A673 (cell line): ENCODE data around the gene PATJ. TPM values are rescaled to one million over a fixed set of nuclear protein-coding genes. Genes with fewer than 3 reads are reported as not detected.

Experiments
- BruUV-seq: library from RNA; stranded (reverse); fragments of 400-500 nt; replicated peaks from 2 replicates; lab custom pipeline; 2021; lab: Mats Ljungman, UMichigan
- CTCF ChIA-PET: fragments of 300-600 bp; sonication (Branson Sonifier 250); formaldehyde crosslinking; loops from one replicate; lab custom pipeline; 2022; ENCODE audit warnings: antibody characterized with exemption; lab: Charles Lee
- POLR2A ChIA-PET: fragments of 300-600 bp; sonication (Branson Sonifier 250); formaldehyde crosslinking; loops from one replicate; lab custom pipeline; 2022; ENCODE audit warnings: antibody characterized with exemption; ENCODE audit not compliant: low non-redundant PET; lab: Charles Lee
- DNase-seq: peaks from one replicate; pipeline ENCODE4 v3.0.0-alpha.2; 2015; ENCODE audit warnings: low spot score
- H3K27ac ChIP-seq: fragments of 200-600 bp; sonication (generic); 2 replicates; pipeline ENCODE4 v1.5.1; 2016; ENCODE audit warnings: mixed run types, low read depth, mild to moderate bottlenecking, mixed read lengths, antibody characterized with exemption, low read length; ENCODE audit not compliant: poor library complexity, severe bottlenecking
- H3K27me3 ChIP-seq: fragments of 200-600 bp; sonication (generic); replicated peaks from 2 replicates; pipeline ENCODE4 v1.6.1; 2017; ENCODE audit warnings: mixed run types, low read depth, mild to moderate bottlenecking, mixed read lengths, antibody characterized with exemption, low read length; ENCODE audit not compliant: insufficient read depth, poor library complexity
- H3K36me3 ChIP-seq: fragments of 200-600 bp; sonication (generic); 2 replicates; pipeline ENCODE4 v1.6.1; 2016; ENCODE audit warnings: mixed run types, mild to moderate bottlenecking, mixed read lengths, antibody characterized with exemption, low read length; ENCODE audit not compliant: insufficient read depth, poor library complexity, severe bottlenecking
- H3K4me1 ChIP-seq: fragments of 200-600 bp; sonication (generic); 2 replicates; pipeline ENCODE4 v1.6.1; 2017; ENCODE audit warnings: mixed run types, mild to moderate bottlenecking, mixed read lengths, antibody characterized with exemption, low read length; ENCODE audit not compliant: insufficient read depth, poor library complexity, severe bottlenecking
- H3K4me3 ChIP-seq: fragments of 200-600 bp; sonication (generic); 2 replicates; pipeline ENCODE4 v1.5.1; 2016; ENCODE audit warnings: low read depth, mixed run types, mild to moderate bottlenecking, mixed read lengths, low read length; ENCODE audit not compliant: poor library complexity, severe bottlenecking
- H3K9me3 ChIP-seq: fragments of 200-600 bp; sonication (generic); 2 replicates; pipeline ENCODE4 v1.6.1; 2016; ENCODE audit warnings: mixed run types, low read depth, mild to moderate bottlenecking, mixed read lengths, antibody characterized with exemption, low read length; ENCODE audit not compliant: poor library complexity, severe bottlenecking
- CTCF ChIP-seq: fragments of 300-800, 200-600 bp; sonication (generic); conservative IDR thresholded peaks from 2 replicates; pipeline ENCODE4 v1.5.1; 2017; ENCODE audit warnings: low read depth, mild to moderate bottlenecking, antibody characterized with exemption, low read length, moderate library complexity, mixed read lengths
- EZH2 ChIP-seq: fragments of 200-600 bp; sonication (generic); IDR thresholded peaks from 2 replicates; pipeline ENCODE4 v1.6.1; 2017; ENCODE audit warnings: borderline replicate concordance, low read depth, mild to moderate bottlenecking, mixed read lengths, antibody characterized with exemption, low read length; ENCODE audit not compliant: poor library complexity, severe bottlenecking
- intact Hi-C: fragments of 100-400 bp; cut with micrococcal nuclease; formaldehyde crosslinking; loops from one replicate; pipeline ENCODE4 v1.10.0; 2022; ENCODE audit not compliant: unreplicated experiment
- total RNA-seq: library from RNA; stranded (reverse); gene quantifications from 2 replicates; pipeline ENCODE4 v1.2.3, GENCODE V29; 2021

Gene PATJ
- total RNA-seq, 1 experiment from 2014 or later: 6.6 TPM

DNA sequence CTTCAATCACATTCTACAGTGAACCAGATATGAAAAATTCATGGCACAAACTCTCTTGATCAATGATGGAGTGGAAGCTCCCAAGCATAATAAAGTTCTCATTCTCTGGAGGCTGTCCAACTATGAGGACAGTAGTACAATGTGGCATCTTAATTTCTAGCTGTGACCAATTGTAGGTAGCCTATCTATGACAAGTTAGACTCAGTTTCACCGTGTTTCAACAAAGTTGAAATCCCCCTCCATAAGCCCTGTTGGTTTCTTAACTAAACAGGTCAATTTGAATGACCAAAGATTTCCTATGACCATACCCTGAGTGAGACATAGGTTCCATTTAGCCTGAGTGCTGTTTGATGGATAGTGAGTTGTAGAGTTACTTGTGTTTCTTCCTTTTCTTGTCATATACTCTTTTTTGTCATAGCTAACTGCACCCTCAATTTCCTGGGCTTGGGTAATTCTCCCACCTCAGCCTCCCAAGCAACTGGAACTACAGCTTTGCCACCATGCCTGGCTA lies 11.8 kb downstream of the PATJ start:
- BruUV-seq: no TSS peak
- intact Hi-C loops: no loop called here
- Histone ChIP-seq H3K27ac (no peak overlapping the region), H3K36me3 (no peaks in the 10 kb centered on the region), H3K9me3 (no peaks in the 10 kb centered on the region), H3K27me3 (no peaks in the 10 kb centered on the region), H3K4me1 (peaks cover 28% of the 10 kb centered on the region), H3K4me3 (no peak overlapping the region)
- no peak for TF ChIP-seq CTCF
- TF ChIP-seq EZH2: no peak
- POLR2A ChIA-PET: no interaction called here
- no peak for DNase-seq
- CTCF ChIA-PET: no interaction called here

GRCh38 chr1:61754545-61754944 lies 12.3 kb downstream of the PATJ start:
- no peak overlapping the region for H3K4me3 ChIP-seq
- CTCF ChIA-PET: no interaction called here
- TF ChIP-seq EZH2: no peak
- no TSS peak for BruUV-seq
- no peak overlapping the region for H3K27ac ChIP-seq
- intact Hi-C loops: no loop called here
- H3K4me1 ChIP-seq: peaks cover 28% of the 10 kb centered on the region
- H3K27me3 ChIP-seq: no peaks in the 10 kb centered on the region
- no peaks in the 10 kb centered on the region for H3K9me3 ChIP-seq
- no peaks in the 10 kb centered on the region for H3K36me3 ChIP-seq
- DNase-seq: no peak
- POLR2A ChIA-PET: no interaction called here

- TF ChIP-seq EZH2: no peak
- TF ChIP-seq CTCF: no peak
- peaks cover 28% of the 10 kb centered on the region for H3K4me1 ChIP-seq
- no peak overlapping the region for H3K27ac ChIP-seq
- intact Hi-C loops: no loop called here
- H3K9me3 ChIP-seq: no peaks in the 10 kb centered on the region
- no TSS peak for BruUV-seq
- no peak overlapping the region for H3K4me3 ChIP-seq
- no peaks in the 10 kb centered on the region for H3K36me3 ChIP-seq
- CTCF ChIA-PET: no interaction called here
- no peaks in the 10 kb centered on the region for H3K27me3 ChIP-seq
- POLR2A ChIA-PET: no interaction called here
- DNase-seq: no peak
Observed at GRCh38 chr1:61756773-61757172, 14.5 kb downstream of the PATJ start.

GRCh38 chr1:61757950-61758349 lies 15.7 kb downstream of the PATJ start:
- TF ChIP-seq CTCF (no peak), EZH2 (no peak)
- DNase-seq: no peak
- intact Hi-C loops: no loop called here
- no peaks in the 10 kb centered on the region for H3K9me3 ChIP-seq
- CTCF ChIA-PET: no interaction called here
- H3K27ac ChIP-seq: no peak overlapping the region
- BruUV-seq: no TSS peak
- no peaks in the 10 kb centered on the region for H3K36me3 ChIP-seq
- no peaks in the 10 kb centered on the region for H3K27me3 ChIP-seq
- H3K4me1 ChIP-seq: peaks cover 23% of the 10 kb centered on the region
- POLR2A ChIA-PET: no interaction called here
- no peak overlapping the region for H3K4me3 ChIP-seq
